GM18907 (cell line): ENCODE data around the gene IGSF3.
"Not testable (repeated sequence)": the region's sequence is repeated elsewhere in the genome, so short reads cannot be mapped to it uniquely, and the experiment has no call there.

ENCODE experiments used
- ATAC-seq: cut with Tn5 transposase; IDR thresholded peaks from one replicate; pipeline ENCODE4 v1.9.1; 2021; ENCODE audit warnings: mild to moderate bottlenecking, moderate library complexity; ENCODE audit not compliant: unreplicated experiment

Gene IGSF3

GRCh38 chr1:116603646-116604045, 63.9 kb downstream of the IGSF3 start:
- ATAC-seq = not testable (repeated sequence)

GRCh38 chr1:116599369-116599768, 68.2 kb downstream of the IGSF3 start:
- not testable (repeated sequence) for ATAC-seq

- ATAC-seq = not testable (repeated sequence)
Measured at GRCh38 chr1:116598420-116599036, 69.0 kb downstream of the IGSF3 start.

GRCh38 chr1:116597388-116597787, 70.1 kb downstream of the IGSF3 start:
- ATAC-seq = peak; percentile 78

GRCh38 chr1:116596742-116597307, 70.7 kb downstream of the IGSF3 start:
- not testable (repeated sequence) for ATAC-seq

GRCh38 chr1:116595946-116596741, 71.4 kb downstream of the IGSF3 start:
- ATAC-seq = peak; percentile 47

GRCh38 chr1:116595065-116595840, 72.3 kb downstream of the IGSF3 start:
- ATAC-seq = not testable (repeated sequence)

GRCh38 chr1:116593977-116594376, 73.6 kb downstream of the IGSF3 start:
- ATAC-seq = not testable (repeated sequence)

GRCh38 chr1:116593401-116593800, 74.1 kb downstream of the IGSF3 start:
- not testable (repeated sequence) for ATAC-seq

- not testable (repeated sequence) for ATAC-seq
Measured at GRCh38 chr1:116591951-116592605, 75.5 kb downstream of the IGSF3 start.

GRCh38 chr1:116591006-116591950, 76.3 kb downstream of the IGSF3 start:
- ATAC-seq = not testable (repeated sequence)

- not testable (repeated sequence) for ATAC-seq
Measured at GRCh38 chr1:116590359-116591005, 77.1 kb downstream of the IGSF3 start.

- ATAC-seq = not testable (repeated sequence)
Measured at GRCh38 chr1:116589101-116589735, 78.3 kb downstream of the IGSF3 start.

- ATAC-seq = no peak
Measured at GRCh38 chr1:116587501-116588227, 79.9 kb downstream of the IGSF3 start.

- ATAC-seq = peak; percentile 75
Measured at GRCh38 chr1:116586741-116587143, 80.8 kb downstream of the IGSF3 start.

GRCh38 chr1:116585886-116586285, 81.6 kb downstream of the IGSF3 start:
- ATAC-seq = no peak

- no peak for ATAC-seq
Measured at GRCh38 chr1:116581323-116581885, 86.1 kb downstream of the IGSF3 start.
